ELR (cell line): ENCODE results near the gene KCNJ10.

Source experiments
- DNase-seq: peaks from one replicate; pipeline ENCODE4 v3.0.0-alpha.2; 2015; ENCODE audit warnings: low read depth

Gene KCNJ10

GRCh38 chr1:159990005-159990404, 80.0 kb downstream of the KCNJ10 start:
- DNase-seq: no peak

- DNase-seq: no peak
These were observed 80.4 kb downstream of the KCNJ10 start for GRCh38 chr1:159989581-159989980.

DNA sequence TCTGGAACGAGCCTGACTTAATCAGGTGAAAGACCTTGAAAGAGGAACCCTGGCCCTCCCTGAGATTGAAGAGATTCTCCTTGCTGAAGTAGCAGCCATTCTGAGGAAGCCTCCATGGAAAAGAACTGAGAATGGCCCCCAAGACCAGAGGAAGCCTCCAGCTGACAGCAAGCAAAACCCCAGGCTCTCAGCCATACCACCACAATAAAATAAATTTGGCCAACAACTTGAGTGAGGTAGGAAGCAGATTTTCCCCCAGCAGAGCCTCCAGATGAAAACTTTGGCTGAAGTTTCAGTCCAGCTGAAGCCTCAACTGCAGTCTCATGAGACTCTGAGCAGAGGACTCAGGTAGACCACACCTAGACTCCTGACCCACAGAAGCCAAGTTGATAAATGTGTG, 82.0 kb downstream of the KCNJ10 start:
- no peak for DNase-seq

- DNase-seq: no peak
These were observed 82.8 kb downstream of the KCNJ10 start for GRCh38 chr1:159987186-159987585.

GRCh38 chr1:159986531-159986930, 83.4 kb downstream of the KCNJ10 start:
- DNase-seq: no peak

DNA sequence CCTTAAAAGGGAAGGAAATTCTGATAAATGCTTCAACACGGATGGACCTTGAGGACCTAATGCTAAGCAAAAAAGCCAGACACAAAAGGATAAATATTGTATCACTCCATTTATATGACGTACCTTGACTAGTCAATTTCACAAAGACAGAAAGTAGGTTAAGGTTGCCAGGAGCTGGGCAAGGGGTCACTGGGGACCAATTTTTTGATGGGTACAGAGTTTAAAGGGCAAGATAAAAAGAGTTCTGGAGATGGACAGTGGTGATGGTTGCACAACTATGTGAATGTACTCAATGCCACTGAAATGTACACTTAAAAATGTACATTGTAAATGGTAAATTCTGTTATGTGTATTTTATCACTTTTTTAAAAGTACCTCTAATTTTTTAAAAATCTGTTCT, 83.9 kb downstream of the KCNJ10 start:
- DNase-seq: no peak

- no peak for DNase-seq
These were observed 84.5 kb downstream of the KCNJ10 start for GRCh38 chr1:159985473-159985872.

- no peak for DNase-seq
These were observed 86.3 kb downstream of the KCNJ10 start for GRCh38 chr1:159983681-159984080.

DNA sequence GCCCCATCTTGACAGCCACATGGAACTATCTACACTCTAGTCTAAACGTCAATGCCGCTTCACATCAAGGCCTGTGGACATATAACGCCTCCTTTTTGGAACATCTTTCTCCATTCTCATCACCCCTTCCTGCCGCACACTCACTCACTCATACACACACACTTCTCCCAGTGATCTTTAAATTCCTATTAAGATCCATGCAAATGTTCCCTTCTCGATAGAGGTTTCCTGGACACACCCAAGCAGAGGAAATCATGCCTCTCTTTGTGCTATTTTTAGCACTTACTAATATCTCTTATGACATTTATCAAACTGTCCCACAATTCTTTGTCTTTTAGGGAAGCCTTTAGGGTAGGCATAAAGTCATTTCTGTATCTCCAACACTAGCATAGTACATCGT, 87.7 kb downstream of the KCNJ10 start:
- DNase-seq: no peak

DNA sequence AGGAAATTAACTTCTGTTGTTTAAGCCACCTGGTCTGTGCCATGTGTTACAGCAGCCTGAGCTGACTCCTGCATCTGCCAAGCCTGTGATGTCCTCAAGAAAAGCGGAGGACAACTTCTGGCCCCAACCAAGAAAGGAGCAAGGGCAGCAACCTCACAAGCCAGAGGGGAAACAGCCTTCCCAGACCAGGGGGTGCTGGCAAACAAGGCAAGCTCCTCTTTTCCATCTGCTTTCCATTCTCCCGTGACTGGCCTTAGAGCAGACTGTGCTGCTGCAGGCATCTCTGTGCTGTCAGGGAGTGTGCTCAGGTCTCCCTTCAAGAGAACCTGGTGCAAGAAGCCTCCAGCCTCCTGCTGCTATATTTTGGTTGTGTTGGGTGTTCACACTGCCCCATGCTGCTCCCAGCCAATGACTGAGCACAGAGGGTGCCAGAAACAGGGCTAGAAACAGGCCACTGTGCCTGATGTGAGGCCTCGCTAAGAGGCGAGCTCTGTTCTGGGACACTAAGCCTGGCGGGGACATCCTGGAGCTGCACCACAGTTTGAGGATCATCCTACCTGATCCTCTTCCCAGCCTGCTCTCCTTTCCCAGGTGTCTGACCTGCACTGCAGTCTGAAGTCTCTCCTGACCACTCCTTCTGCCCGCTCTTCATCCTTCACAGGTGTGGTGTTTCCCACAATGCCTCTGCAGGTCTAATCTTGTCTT, 88.5 kb downstream of the KCNJ10 start:
- no peak for DNase-seq

DNA sequence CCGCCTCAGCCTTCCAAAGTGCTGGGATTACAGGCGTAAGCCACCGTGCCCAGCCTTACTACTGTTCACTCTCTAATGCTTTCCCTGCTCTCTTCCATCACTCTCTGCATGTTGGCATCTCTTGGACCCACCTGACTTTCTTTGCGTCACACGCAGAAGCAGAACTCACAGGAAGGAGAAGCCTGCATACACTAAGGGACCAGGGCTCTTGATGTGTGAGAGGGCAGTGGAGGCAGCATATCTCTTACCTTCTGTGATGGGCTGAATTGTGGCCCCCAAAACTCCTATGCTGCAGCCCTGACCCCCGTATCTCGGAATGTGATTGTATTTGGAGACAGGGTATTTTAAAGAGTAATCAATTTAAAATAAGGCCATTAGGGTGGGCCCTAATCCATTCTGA, 89.2 kb downstream of the KCNJ10 start:
- no peak for DNase-seq

DNA sequence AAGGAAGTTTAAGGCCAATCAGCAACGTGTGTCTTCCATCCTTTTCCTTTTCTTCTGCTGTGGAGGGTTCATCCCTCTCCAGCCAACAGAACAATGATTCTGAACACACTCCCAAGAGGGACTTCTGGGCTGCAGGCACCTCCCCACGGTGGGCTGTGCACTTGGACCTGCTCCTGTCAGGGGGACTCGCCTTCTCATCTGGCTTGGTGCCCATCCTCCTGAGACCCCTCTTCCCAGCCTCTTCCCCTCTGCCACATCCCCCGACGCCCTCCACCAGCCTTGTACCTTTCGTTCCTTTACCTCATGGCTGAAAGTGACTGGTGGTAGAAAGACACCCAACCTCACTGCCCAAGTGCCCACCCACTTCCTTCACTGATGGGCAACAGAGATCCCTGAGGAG, 89.9 kb downstream of the KCNJ10 start:
- DNase-seq: no peak

GRCh38 chr1:159979257-159979656, 90.7 kb downstream of the KCNJ10 start:
- DNase-seq: no peak

DNA sequence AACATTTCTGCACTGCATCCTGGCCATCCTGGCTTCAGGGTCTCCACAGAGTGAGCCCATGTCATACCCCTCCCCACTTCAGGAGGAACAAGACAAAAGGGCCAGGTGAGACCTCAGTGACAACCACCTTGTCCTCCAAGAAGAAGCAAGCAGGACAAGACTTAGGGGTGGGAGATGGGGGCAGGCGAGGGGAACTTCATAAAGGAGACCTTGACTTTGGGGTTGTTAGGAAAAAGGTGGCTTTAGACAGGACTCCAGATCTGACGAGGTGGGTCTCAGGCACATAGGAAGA, 91.9 kb downstream of the KCNJ10 start:
- DNase-seq: no peak

GRCh38 chr1:159977364-159978106, 92.4 kb downstream of the KCNJ10 start:
- no peak for DNase-seq

GRCh38 chr1:159974350-159974965, 95.5 kb downstream of the KCNJ10 start:
- no peak for DNase-seq

DNA sequence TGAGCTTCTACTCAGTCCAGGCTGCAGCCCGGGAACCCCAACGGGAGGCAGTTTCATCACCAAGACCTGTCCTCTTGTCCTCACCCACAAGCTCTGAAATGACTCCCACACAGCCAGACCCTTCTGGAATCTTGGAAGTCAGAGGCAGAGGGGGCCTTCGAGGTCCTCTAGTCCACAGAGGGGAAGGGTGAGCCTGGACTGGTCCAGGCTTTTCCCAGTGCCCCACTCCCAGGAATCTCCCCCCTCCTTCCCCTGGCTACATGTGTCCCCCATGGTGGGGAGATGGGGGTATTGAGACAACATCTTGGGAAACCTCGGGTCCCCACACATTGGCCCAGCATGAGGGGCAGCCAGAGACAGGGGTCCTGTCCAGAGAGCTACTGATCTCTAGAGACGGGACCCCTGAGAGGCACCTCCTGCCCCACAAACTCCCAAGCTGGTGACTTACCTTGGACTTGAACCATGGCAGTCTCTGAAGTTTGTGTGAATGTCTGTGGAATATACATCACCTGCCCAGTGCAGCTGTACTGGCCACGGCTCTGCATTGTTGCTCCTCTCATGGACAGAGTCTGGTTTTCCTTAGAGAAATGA, 96.5 kb downstream of the KCNJ10 start:
- no peak for DNase-seq

- no peak for DNase-seq
These were observed 97.3 kb downstream of the KCNJ10 start for GRCh38 chr1:159972443-159973205.

DNA sequence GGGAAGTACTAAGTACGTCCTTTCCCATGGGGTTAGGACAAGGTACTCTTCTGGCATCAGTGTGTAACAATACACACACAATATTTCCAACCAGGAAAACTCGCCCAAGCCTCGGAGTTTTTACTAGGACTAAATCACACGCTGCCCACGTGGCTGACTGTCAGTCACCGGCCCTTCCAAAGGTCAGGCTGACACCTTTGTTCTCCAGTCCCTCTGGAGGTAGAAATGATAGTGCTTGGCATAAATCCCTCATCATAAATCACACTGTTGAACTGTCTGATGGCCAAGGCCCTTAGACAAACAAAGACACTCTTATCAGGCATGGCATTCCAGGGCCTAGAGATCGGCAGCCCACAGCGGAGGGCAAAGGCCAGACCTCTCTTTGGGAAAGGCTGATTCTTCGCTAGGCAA, 99.0 kb downstream of the KCNJ10 start:
- DNase-seq: no peak

DNA sequence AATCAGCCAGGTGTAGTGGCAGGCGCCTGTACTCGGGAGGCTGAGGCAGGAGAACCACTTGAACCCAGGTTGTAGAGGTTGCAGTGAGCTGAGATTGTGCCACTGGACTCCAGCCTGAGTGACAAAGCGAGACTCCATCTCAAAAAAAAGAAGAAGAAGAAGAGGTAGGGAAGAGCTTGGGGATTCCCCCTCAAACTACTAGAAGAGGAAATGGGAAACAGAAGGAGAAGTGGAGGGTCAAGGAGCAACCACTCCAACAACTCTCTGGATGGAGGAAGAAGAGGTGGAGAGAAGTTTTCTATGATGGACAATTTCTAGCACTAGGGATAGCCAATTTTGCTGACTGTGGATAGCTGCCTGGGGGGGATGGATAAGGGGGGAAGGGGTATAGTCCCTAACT, 101.1 kb downstream of the KCNJ10 start:
- DNase-seq: no peak

DNA sequence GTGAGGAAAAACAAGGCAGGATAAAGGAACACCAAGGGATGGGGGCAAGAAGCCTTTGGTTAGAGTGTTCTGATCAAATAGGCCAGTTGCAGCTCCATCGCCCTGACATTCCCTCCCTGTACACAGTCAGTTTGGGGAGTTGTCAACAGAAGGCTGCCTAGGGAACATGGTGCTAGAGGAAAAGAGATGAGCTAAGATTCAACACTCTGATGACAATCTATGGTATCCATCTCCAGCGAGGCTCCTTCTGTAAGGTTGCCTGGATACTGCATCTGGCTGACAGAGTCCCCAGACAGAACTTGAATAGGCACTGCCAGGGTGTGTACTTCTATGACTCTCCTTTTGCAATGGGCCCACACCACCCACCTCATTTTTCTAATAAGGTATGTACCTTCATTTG, 104.7 kb downstream of the KCNJ10 start:
- no peak for DNase-seq

- DNase-seq: no peak
These were observed 105.8 kb downstream of the KCNJ10 start for GRCh38 chr1:159964144-159964543.
